ENCODE data around the gene RFX2.

DNA sequence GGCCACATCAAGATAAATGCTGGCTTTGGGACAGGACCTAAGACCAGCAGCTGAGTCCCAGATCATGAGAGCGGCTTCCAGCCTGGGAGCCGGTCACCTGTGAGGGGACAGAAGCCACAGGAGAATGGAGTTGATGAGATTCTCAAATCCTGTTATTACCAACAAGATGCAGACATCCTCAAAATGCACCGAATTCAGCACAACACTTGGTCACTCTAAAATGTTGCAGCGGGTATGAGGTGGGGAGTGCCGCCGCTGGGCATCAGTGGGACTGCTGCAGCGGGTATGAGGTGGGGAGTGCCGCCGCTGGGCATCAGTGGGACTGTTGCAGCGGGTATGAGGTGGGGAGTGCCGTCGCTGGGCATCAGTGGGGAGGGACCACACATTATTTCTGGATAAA, 153.6 kb downstream of the RFX2 start:
- no peak for TF ChIP-seq POLR2A (IDR thresholded peaks at IDR 0.05; ENCODE audit: low read depth)
- no peak for TF ChIP-seq CTCF (IDR thresholded peaks at IDR 0.05)
